GM23338 (cell line): ENCODE measurements around the gene MC2R. TPM values are rescaled to one million over a fixed set of nuclear protein-coding genes. Genes with fewer than 3 reads are reported as not detected.

Experiments used
- ATAC-seq: fragments of 200-7000 bp; cut with Tn5 transposase; 3 replicates; pipeline ENCODE4 v1.9.1; 2020
- DNase-seq: peaks from one replicate; pipeline ENCODE4 v3.0.0-alpha.2; 2015; ENCODE audit warnings: low spot score
- H2AFZ ChIP-seq: fragments of 200-600 bp; sonication (generic); 2 replicates; pipeline ENCODE4 v1.8.0; 2016; ENCODE audit warnings: antibody characterized with exemption, mild to moderate bottlenecking, moderate library complexity
- H3F3A ChIP-seq: fragments of 200-600 bp; sonication (generic); replicated peaks from 2 replicates; pipeline ENCODE4 v1.8.0; 2017; ENCODE audit warnings: antibody characterized with exemption, mixed run types, low read depth
- H3K27ac ChIP-seq: fragments of 200-600 bp; sonication (generic); 2 replicates; pipeline ENCODE4 v1.6.1; 2016; ENCODE audit warnings: low read depth
- H3K27me3 ChIP-seq: fragments of 200-600 bp; sonication (generic); 2 replicates; pipeline ENCODE4 v1.8.0; 2016; ENCODE audit warnings: mild to moderate bottlenecking, mixed run types, moderate library complexity; ENCODE audit not compliant: insufficient read depth
- H3K36me3 ChIP-seq: fragments of 200-600 bp; sonication (generic); 2 replicates; pipeline ENCODE4 v1.8.0; 2016; ENCODE audit warnings: mild to moderate bottlenecking; ENCODE audit not compliant: insufficient read depth
- H3K4me1 ChIP-seq: fragments of 200-600 bp; sonication (generic); 2 replicates; pipeline ENCODE4 v1.8.0; 2016; ENCODE audit warnings: mild to moderate bottlenecking, moderate library complexity; ENCODE audit not compliant: insufficient read depth
- H3K4me2 ChIP-seq: fragments of 200-600 bp; sonication (generic); 2 replicates; pipeline ENCODE4 v1.7.1; 2017; ENCODE audit warnings: mixed run types
- H3K4me3 ChIP-seq: fragments of 200-600 bp; sonication (generic); 2 replicates; pipeline ENCODE4 v1.6.1; 2016; ENCODE audit warnings: mixed run types
- H3K79me2 ChIP-seq: fragments of 200-600 bp; sonication (generic); replicated peaks from 2 replicates; pipeline ENCODE4 v1.8.0; 2017; ENCODE audit warnings: mild to moderate bottlenecking; ENCODE audit not compliant: insufficient read depth
- H3K9me2 ChIP-seq: fragments of 200-600 bp; sonication (generic); 2 replicates; pipeline ENCODE4 v1.8.0; 2017; ENCODE audit not compliant: insufficient read depth
- H4K20me1 ChIP-seq: fragments of 200-600 bp; sonication (generic); replicated peaks from 2 replicates; pipeline ENCODE4 v1.8.0; 2017; ENCODE audit warnings: mild to moderate bottlenecking; ENCODE audit not compliant: insufficient read depth
- H3K27ac Mint-ChIP-seq: 2 replicates; pipeline ENCODE4 v1.8.0; 2020; ENCODE audit warnings: inconsistent platforms, mild to moderate bottlenecking, moderate library complexity, mixed read lengths
- H3K27me3 Mint-ChIP-seq: 3 replicates; pipeline ENCODE4 v1.8.0; 2022; ENCODE audit warnings: low read depth, mild to moderate bottlenecking, moderate library complexity, mixed read lengths, inconsistent platforms; ENCODE audit not compliant: insufficient read depth, poor library complexity
- H3K36me3 Mint-ChIP-seq: 3 replicates; pipeline ENCODE4 v1.8.0; 2021; ENCODE audit warnings: low read depth, mild to moderate bottlenecking, inconsistent platforms, moderate library complexity, mixed read lengths
- H3K4me1 Mint-ChIP-seq: 3 replicates; pipeline ENCODE4 v1.8.0; 2020; ENCODE audit warnings: mild to moderate bottlenecking, inconsistent platforms, mixed read lengths
- H3K4me3 Mint-ChIP-seq: 3 replicates; pipeline ENCODE4 v1.8.0; 2021; ENCODE audit warnings: moderate library complexity, mild to moderate bottlenecking, inconsistent platforms, mixed read lengths
- H3K9me3 Mint-ChIP-seq: 3 replicates; pipeline ENCODE4 v1.8.0; 2020; ENCODE audit warnings: moderate library complexity, mild to moderate bottlenecking, inconsistent platforms, mixed read lengths
- CREB1 ChIP-seq: fragments of 250-450 bp; sonication (Bioruptor Pico); IDR thresholded peaks from 2 replicates; pipeline ENCODE4 v1.5.0; 2020; ENCODE audit warnings: low read depth, mild to moderate bottlenecking, moderate library complexity
- ETS1 ChIP-seq: IDR thresholded peaks from 2 replicates; pipeline ENCODE4 v1.6.1; 2016; ENCODE audit warnings: antibody characterized with exemption
- NANOG ChIP-seq: IDR thresholded peaks from 2 replicates; pipeline ENCODE4 v1.6.1; 2016; ENCODE audit warnings: antibody characterized with exemption, borderline replicate concordance
- ZNF114 ChIP-seq: fragments of 250-450 bp; sonication (Bioruptor Pico); IDR thresholded peaks from 2 replicates; pipeline ENCODE4 v1.5.0; 2020; ENCODE audit warnings: mild to moderate bottlenecking, moderate library complexity
- ZNF331 ChIP-seq: fragments of 250-450 bp; sonication (Bioruptor Pico); IDR thresholded peaks from 2 replicates; pipeline ENCODE4 v1.5.0; 2020; ENCODE audit warnings: low read depth, mild to moderate bottlenecking, moderate library complexity
- polyA plus RNA-seq: library from polyadenylated mRNA; unstranded; fragments of >200 nt; fragmentation: Nextera tagmentation; extraction: Ambion mirVana; gene quantifications from 2 replicates; pipeline ENCODE4 v1.2.1, GENCODE V29; 2016
- total RNA-seq: library from RNA; depleted of rRNA; stranded (reverse); fragments of >200 nt; shearing (Covaris generic); gene quantifications from 2 replicates; pipeline ENCODE4 v1.2.3, GENCODE V29; 2014
- TF ChIP-seq, protein P1 (sequence below), 2 experiments: fragments of 200-600 bp in 1 of 2; sonication (generic) in 1 of 2; conservative IDR thresholded peaks; 2 replicates each; pipeline versions ENCODE4 v1.5.1 to v1.6.1; 2016 to 2017; ENCODE audit warnings: antibody characterized with exemption in 2 of 2, low read depth in 2 of 2, mild to moderate bottlenecking in 2 of 2, moderate library complexity in 1 of 2
- TF ChIP-seq, protein P2 (sequence below): IDR thresholded peaks from one replicate; pipeline ENCODE4 v1.6.1; 2018; ENCODE audit warnings: antibody characterized with exemption; ENCODE audit not compliant: unreplicated experiment
- TF ChIP-seq, protein P3 (sequence below): fragments of 250-450 bp; sonication (Bioruptor Pico); IDR thresholded peaks from 2 replicates; pipeline ENCODE4 v1.5.0; 2020; ENCODE audit warnings: mild to moderate bottlenecking, moderate library complexity

MC2R gene
- total and polyA plus RNA-seq, 2 experiments from 2014 or later, result not detected

DNA sequence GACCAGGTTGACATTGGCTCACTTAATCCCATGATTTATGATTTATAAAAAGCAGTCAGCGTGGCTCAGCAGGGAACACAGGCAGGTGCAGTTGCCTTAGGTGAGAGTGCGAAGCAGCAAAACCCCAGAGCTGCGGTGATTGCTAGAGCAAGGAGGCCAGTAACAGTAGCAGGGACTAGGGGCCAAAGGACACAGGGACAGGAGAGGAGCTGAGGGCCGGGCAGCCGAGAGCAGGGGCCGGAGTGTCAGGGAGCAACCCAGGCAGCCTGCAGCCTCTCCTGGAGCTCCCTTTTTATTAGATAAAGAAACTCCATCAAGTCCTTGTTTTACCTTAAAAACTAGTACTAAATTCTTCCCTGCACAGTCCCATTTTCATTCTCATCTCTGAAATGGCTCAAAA, 4.3 kb downstream of the MC2R start:
- Histone ChIP-seq H3K27me3 (no peaks in the 10 kb centered on the region), H3F3A (no peaks in the 10 kb centered on the region), H2AFZ (no peak overlapping the region), H3K79me2 (no peaks in the 10 kb centered on the region), H3K27ac (no peak overlapping the region), H4K20me1 (no peaks in the 10 kb centered on the region), H3K4me3 (no peak overlapping the region), H3K36me3 (no peaks in the 10 kb centered on the region), H3K4me1 (no peaks in the 10 kb centered on the region), H3K4me2 (no peak overlapping the region), H3K9me2 (no peaks in the 10 kb centered on the region)
- Mint-ChIP-seq H3K27ac (no peak overlapping the region), H3K4me3 (no peak overlapping the region), H3K27me3 (peaks cover 2% of the 10 kb centered on the region), H3K9me3 (no peaks in the 10 kb centered on the region; the same call in 2 of the 3 replicates), H3K4me1 (no peaks in the 10 kb centered on the region; the same call in 2 of the 3 replicates), H3K36me3 (no peaks in the 10 kb centered on the region)
- no peak for DNase-seq
- ATAC-seq, result no peak
- TF ChIP-seq ETS1, result no peak
- TF ChIP-seq, protein P1, sequence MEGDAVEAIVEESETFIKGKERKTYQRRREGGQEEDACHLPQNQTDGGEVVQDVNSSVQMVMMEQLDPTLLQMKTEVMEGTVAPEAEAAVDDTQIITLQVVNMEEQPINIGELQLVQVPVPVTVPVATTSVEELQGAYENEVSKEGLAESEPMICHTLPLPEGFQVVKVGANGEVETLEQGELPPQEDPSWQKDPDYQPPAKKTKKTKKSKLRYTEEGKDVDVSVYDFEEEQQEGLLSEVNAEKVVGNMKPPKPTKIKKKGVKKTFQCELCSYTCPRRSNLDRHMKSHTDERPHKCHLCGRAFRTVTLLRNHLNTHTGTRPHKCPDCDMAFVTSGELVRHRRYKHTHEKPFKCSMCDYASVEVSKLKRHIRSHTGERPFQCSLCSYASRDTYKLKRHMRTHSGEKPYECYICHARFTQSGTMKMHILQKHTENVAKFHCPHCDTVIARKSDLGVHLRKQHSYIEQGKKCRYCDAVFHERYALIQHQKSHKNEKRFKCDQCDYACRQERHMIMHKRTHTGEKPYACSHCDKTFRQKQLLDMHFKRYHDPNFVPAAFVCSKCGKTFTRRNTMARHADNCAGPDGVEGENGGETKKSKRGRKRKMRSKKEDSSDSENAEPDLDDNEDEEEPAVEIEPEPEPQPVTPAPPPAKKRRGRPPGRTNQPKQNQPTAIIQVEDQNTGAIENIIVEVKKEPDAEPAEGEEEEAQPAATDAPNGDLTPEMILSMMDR (conservative IDR thresholded peaks at IDR 0.05; ENCODE audit: low read depth in 2 of 2), result no peak
- no peak for TF ChIP-seq ZNF114 (CRISPR knock-in tag)
- no peak for TF ChIP-seq NANOG
- TF ChIP-seq ZNF331 (CRISPR knock-in tag), result no peak
- TF ChIP-seq, protein P2, sequence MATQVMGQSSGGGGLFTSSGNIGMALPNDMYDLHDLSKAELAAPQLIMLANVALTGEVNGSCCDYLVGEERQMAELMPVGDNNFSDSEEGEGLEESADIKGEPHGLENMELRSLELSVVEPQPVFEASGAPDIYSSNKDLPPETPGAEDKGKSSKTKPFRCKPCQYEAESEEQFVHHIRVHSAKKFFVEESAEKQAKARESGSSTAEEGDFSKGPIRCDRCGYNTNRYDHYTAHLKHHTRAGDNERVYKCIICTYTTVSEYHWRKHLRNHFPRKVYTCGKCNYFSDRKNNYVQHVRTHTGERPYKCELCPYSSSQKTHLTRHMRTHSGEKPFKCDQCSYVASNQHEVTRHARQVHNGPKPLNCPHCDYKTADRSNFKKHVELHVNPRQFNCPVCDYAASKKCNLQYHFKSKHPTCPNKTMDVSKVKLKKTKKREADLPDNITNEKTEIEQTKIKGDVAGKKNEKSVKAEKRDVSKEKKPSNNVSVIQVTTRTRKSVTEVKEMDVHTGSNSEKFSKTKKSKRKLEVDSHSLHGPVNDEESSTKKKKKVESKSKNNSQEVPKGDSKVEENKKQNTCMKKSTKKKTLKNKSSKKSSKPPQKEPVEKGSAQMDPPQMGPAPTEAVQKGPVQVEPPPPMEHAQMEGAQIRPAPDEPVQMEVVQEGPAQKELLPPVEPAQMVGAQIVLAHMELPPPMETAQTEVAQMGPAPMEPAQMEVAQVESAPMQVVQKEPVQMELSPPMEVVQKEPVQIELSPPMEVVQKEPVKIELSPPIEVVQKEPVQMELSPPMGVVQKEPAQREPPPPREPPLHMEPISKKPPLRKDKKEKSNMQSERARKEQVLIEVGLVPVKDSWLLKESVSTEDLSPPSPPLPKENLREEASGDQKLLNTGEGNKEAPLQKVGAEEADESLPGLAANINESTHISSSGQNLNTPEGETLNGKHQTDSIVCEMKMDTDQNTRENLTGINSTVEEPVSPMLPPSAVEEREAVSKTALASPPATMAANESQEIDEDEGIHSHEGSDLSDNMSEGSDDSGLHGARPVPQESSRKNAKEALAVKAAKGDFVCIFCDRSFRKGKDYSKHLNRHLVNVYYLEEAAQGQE, result no peak
- TF ChIP-seq, protein P3, sequence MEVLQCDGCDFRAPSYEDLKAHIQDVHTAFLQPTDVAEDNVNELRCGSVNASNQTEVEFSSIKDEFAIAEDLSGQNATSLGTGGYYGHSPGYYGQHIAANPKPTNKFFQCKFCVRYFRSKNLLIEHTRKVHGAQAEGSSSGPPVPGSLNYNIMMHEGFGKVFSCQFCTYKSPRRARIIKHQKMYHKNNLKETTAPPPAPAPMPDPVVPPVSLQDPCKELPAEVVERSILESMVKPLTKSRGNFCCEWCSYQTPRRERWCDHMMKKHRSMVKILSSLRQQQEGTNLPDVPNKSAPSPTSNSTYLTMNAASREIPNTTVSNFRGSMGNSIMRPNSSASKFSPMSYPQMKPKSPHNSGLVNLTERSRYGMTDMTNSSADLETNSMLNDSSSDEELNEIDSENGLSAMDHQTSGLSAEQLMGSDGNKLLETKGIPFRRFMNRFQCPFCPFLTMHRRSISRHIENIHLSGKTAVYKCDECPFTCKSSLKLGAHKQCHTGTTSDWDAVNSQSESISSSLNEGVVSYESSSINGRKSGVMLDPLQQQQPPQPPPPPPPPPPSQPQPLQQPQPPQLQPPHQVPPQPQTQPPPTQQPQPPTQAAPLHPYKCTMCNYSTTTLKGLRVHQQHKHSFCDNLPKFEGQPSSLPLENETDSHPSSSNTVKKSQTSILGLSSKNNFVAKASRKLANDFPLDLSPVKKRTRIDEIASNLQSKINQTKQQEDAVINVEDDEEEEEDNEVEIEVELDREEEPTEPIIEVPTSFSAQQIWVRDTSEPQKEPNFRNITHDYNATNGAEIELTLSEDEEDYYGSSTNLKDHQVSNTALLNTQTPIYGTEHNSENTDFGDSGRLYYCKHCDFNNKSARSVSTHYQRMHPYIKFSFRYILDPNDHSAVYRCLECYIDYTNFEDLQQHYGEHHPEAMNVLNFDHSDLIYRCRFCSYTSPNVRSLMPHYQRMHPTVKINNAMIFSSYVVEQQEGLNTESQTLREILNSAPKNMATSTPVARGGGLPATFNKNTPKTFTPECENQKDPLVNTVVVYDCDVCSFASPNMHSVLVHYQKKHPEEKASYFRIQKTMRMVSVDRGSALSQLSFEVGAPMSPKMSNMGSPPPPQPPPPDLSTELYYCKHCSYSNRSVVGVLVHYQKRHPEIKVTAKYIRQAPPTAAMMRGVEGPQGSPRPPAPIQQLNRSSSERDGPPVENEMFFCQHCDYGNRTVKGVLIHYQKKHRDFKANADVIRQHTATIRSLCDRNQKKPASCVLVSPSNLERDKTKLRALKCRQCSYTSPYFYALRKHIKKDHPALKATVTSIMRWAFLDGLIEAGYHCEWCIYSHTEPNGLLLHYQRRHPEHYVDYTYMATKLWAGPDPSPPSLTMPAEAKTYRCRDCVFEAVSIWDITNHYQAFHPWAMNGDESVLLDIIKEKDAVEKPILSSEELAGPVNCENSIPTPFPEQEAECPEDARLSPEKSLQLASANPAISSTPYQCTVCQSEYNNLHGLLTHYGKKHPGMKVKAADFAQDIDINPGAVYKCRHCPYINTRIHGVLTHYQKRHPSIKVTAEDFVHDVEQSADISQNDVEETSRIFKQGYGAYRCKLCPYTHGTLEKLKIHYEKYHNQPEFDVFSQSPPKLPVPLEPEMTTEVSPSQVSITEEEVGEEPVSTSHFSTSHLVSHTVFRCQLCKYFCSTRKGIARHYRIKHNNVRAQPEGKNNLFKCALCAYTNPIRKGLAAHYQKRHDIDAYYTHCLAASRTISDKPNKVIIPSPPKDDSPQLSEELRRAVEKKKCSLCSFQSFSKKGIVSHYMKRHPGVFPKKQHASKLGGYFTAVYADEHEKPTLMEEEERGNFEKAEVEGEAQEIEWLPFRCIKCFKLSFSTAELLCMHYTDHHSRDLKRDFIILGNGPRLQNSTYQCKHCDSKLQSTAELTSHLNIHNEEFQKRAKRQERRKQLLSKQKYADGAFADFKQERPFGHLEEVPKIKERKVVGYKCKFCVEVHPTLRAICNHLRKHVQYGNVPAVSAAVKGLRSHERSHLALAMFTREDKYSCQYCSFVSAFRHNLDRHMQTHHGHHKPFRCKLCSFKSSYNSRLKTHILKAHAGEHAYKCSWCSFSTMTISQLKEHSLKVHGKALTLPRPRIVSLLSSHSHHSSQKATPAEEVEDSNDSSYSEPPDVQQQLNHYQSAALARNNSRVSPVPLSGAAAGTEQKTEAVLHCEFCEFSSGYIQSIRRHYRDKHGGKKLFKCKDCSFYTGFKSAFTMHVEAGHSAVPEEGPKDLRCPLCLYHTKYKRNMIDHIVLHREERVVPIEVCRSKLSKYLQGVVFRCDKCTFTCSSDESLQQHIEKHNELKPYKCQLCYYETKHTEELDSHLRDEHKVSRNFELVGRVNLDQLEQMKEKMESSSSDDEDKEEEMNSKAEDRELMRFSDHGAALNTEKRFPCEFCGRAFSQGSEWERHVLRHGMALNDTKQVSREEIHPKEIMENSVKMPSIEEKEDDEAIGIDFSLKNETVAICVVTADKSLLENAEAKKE (CRISPR knock-in tag), result no peak
- no peak for TF ChIP-seq CREB1 (CRISPR knock-in tag)
